Liver (tissue), 9 donors: ENCODE results near the gene MAPKAPK3. TPM values are rescaled to one million over a fixed set of nuclear protein-coding genes. Genes with fewer than 3 reads are reported as not detected.

Experiments used
- DNase-seq: peaks from one replicate; pipeline ENCODE4 v3.0.0-alpha.2; 2017; ENCODE audit warnings: low spot score
- H3K27ac ChIP-seq, 2 donors: one replicate each; pipeline ENCODE4 v1.7.0; 2013; ENCODE audit warnings: inconsistent platforms in 2 of 2, low read length in 2 of 2, control low read depth in 1 of 2, low read depth in 1 of 2, mild to moderate bottlenecking in 1 of 2
- H3K27me3 ChIP-seq, 4 donors: one replicate each; pipeline versions ENCODE4 v1.6.1 to v1.7.0; 2013; ENCODE audit warnings: low read length in 3 of 4, inconsistent platforms in 1 of 4, mild to moderate bottlenecking in 1 of 4, moderate library complexity in 1 of 4; ENCODE audit not compliant: control insufficient read depth in 4 of 4, insufficient read depth in 4 of 4
- H3K36me3 ChIP-seq, 4 donors: one replicate each; pipeline versions ENCODE4 v1.6.1 to v1.7.0; 2013; ENCODE audit warnings: low read length in 3 of 4, mild to moderate bottlenecking in 3 of 4, low read depth in 1 of 4, moderate library complexity in 1 of 4; ENCODE audit not compliant: control insufficient read depth in 4 of 4, insufficient read depth in 3 of 4
- H3K4me1 ChIP-seq, 4 donors: one replicate each; pipeline versions ENCODE4 v1.6.1 to v1.7.0; 2013; ENCODE audit warnings: low read length in 3 of 4, mild to moderate bottlenecking in 3 of 4, moderate library complexity in 1 of 4; ENCODE audit not compliant: control insufficient read depth in 4 of 4, insufficient read depth in 4 of 4
- H3K4me3 ChIP-seq, 3 donors: one replicate each; pipeline versions ENCODE4 v1.6.1 to v1.7.0; 2013; ENCODE audit warnings: low read length in 3 of 3, control low read depth in 1 of 3, low read depth in 1 of 3, mild to moderate bottlenecking in 1 of 3
- H3K9ac ChIP-seq, 2 donors: one replicate each; pipeline ENCODE4 v1.7.0; 2013; ENCODE audit warnings: low read length in 2 of 2, mild to moderate bottlenecking in 2 of 2, moderate library complexity in 2 of 2, control low read depth in 1 of 2, low read depth in 1 of 2
- H3K9me3 ChIP-seq, 4 donors: one replicate each; pipeline versions ENCODE4 v1.6.1 to v1.7.0; 2013; ENCODE audit warnings: low read length in 3 of 4; ENCODE audit not compliant: control insufficient read depth in 4 of 4
- EGR1 ChIP-seq, 2 donors: IDR thresholded peaks; 2 replicates each; pipeline ENCODE4 v1.6.1; 2016 to 2018; ENCODE audit warnings: antibody characterized with exemption in 2 of 2, low read depth in 2 of 2
- FOXA1 ChIP-seq: IDR thresholded peaks from 2 replicates; pipeline ENCODE4 v1.6.1; 2016; ENCODE audit warnings: antibody characterized with exemption
- FOXA2 ChIP-seq: IDR thresholded peaks from 2 replicates; pipeline ENCODE4 v1.6.1; 2016; ENCODE audit warnings: antibody characterized with exemption
- GABPA ChIP-seq, 2 donors: IDR thresholded peaks in 1 of 2; conservative IDR thresholded peaks in 1 of 2; 2 replicates each; pipeline ENCODE4 v1.6.1; 2016; ENCODE audit warnings: antibody characterized with exemption in 2 of 2, mild to moderate bottlenecking in 1 of 2, moderate library complexity in 1 of 2
- HNF4A ChIP-seq, 2 donors: conservative IDR thresholded peaks; 2 replicates each; pipeline ENCODE4 v1.6.1; 2016; ENCODE audit warnings: antibody characterized with exemption in 2 of 2, mild to moderate bottlenecking in 2 of 2
- HNF4G ChIP-seq: IDR thresholded peaks from 2 replicates; pipeline ENCODE4 v1.6.1; 2016; ENCODE audit warnings: antibody characterized with exemption
- JUND ChIP-seq, 2 donors: IDR thresholded peaks; 2 replicates each; pipeline ENCODE4 v1.6.1; 2016; ENCODE audit warnings: antibody characterized with exemption in 2 of 2
- MAX ChIP-seq: IDR thresholded peaks from 2 replicates; pipeline ENCODE4 v1.6.1; 2016; ENCODE audit warnings: antibody characterized with exemption
- NR2F2 ChIP-seq: IDR thresholded peaks from 2 replicates; pipeline ENCODE4 v1.6.1; 2016; ENCODE audit warnings: antibody characterized with exemption
- RAD21 ChIP-seq, 2 donors: IDR thresholded peaks; 2 replicates each; pipeline ENCODE4 v1.6.1; 2016; ENCODE audit warnings: antibody characterized with exemption in 2 of 2, mild to moderate bottlenecking in 2 of 2
- RXRA ChIP-seq, 2 donors: IDR thresholded peaks; 2 replicates each; pipeline ENCODE4 v1.6.1; 2017 to 2018; ENCODE audit warnings: antibody characterized with exemption in 2 of 2, mild to moderate bottlenecking in 1 of 2
- SP1 ChIP-seq: IDR thresholded peaks from 2 replicates; pipeline ENCODE4 v1.6.1; 2018; ENCODE audit warnings: antibody characterized with exemption, mild to moderate bottlenecking
- TAF1 ChIP-seq: conservative IDR thresholded peaks from 2 replicates; pipeline ENCODE4 v1.6.1; 2016; ENCODE audit warnings: antibody characterized with exemption, mild to moderate bottlenecking
- YY1 ChIP-seq: IDR thresholded peaks from 2 replicates; pipeline ENCODE4 v1.6.1; 2016; ENCODE audit warnings: antibody characterized with exemption, mild to moderate bottlenecking
- ZBTB33 ChIP-seq: IDR thresholded peaks from 2 replicates; pipeline ENCODE4 v1.6.1; 2016; ENCODE audit warnings: antibody characterized with exemption
- WGBS: extraction: QIAGEN DNeasy Blood & Tissue Kit; methylation state at CpG from one replicate; pipeline ENCODE4 v1.1.7; 2013; 5-methylcytosine and 5-hydroxymethylcytosine counted together
- polyA plus RNA-seq, 2 donors: library from polyadenylated mRNA; stranded (reverse) in 1 of 2; unstranded in 1 of 2; fragments of 200-250 nt in 1 of 2; fragments of >200 nt in 1 of 2; fragmentation: Nextera tagmentation in 1 of 2; extraction: Ambion mirVana in 1 of 2; gene quantifications; one replicate each; pipeline versions ENCODE4 v1.2.1 to v1.2.3, GENCODE V29; 2013 to 2015
- total RNA-seq, 2 donors: library from RNA; depleted of rRNA; stranded (reverse); fragments of >200 nt; gene quantifications; one replicate each; pipeline ENCODE4 v1.2.3, GENCODE V29; 2014
- TF ChIP-seq, protein P1 (sequence below): fragments of 150-350 bp; IDR thresholded peaks from 2 replicates; pipeline ENCODE4 v1.5.1; 2017; ENCODE audit warnings: improper control_type of control experiment, low read depth, low read length; ENCODE audit not compliant: missing input control
- TF ChIP-seq, protein P2 (sequence below): IDR thresholded peaks from 2 replicates; pipeline ENCODE4 v1.6.1; 2016; ENCODE audit warnings: antibody characterized with exemption, mild to moderate bottlenecking
- donor health status: healthy.
- donor health status: healthy.
- donor health status: healthy.
- donor health status: healthy.
- donor health status: healthy.

MAPKAPK3 gene
- total and polyA plus RNA-seq, 4 donors = 13.9 to 32.9 (median 19.0) TPM

DNA sequence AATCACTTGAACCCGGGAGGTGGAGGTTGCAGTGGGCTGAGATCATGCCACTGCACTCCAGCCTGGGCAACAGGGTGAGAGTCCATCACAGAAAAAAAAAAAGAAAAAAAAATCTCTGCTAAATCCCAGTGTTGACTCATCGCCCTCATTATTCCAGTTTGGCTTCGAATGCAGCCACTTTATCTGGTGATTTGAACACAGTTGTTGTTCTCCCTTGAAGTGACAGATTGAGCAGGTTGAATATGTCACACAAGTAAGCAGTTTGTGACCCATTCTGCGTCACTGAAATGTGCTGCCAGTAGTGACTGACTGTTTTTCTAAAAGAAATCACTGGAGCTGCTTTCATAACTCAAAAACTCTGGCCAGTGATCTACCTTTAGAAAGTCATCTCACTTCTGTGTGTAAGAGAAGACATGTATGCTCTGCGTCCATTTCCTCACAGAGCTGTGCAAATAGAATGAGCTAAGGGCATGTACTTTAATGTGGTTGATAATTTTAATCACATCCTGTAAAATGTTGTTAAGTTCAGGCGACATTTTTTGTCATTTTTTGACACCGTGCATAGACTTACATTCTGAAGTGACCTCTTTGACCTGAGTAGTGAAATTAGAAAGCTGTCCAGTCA lies 70.3 kb downstream of the MAPKAPK3 start:
- Histone ChIP-seq H3K27ac (no peak overlapping the region), H3K9ac (no peak overlapping the region), H3K36me3 (no peaks in the 10 kb centered on the region), H3K4me3 (no peak overlapping the region), H3K4me1 (no peaks in the 10 kb centered on the region), H3K27me3 (peaks cover 0 to 4% (median 0%) of the 10 kb centered on the region in 4 donors), H3K9me3 (no peaks in the 10 kb centered on the region)
- WGBS = 73% methylated on average over 7 of the region's 7 CpGs
- DNase-seq = no peak
- TF ChIP-seq, protein P1, sequence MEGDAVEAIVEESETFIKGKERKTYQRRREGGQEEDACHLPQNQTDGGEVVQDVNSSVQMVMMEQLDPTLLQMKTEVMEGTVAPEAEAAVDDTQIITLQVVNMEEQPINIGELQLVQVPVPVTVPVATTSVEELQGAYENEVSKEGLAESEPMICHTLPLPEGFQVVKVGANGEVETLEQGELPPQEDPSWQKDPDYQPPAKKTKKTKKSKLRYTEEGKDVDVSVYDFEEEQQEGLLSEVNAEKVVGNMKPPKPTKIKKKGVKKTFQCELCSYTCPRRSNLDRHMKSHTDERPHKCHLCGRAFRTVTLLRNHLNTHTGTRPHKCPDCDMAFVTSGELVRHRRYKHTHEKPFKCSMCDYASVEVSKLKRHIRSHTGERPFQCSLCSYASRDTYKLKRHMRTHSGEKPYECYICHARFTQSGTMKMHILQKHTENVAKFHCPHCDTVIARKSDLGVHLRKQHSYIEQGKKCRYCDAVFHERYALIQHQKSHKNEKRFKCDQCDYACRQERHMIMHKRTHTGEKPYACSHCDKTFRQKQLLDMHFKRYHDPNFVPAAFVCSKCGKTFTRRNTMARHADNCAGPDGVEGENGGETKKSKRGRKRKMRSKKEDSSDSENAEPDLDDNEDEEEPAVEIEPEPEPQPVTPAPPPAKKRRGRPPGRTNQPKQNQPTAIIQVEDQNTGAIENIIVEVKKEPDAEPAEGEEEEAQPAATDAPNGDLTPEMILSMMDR = no peak
- TF ChIP-seq FOXA2 = no peak
- TF ChIP-seq JUND (IDR thresholded peaks at IDR 0.05) = no peak
- TF ChIP-seq HNF4A (conservative IDR thresholded peaks at IDR 0.05) = no peak
- TF ChIP-seq, protein P2, sequence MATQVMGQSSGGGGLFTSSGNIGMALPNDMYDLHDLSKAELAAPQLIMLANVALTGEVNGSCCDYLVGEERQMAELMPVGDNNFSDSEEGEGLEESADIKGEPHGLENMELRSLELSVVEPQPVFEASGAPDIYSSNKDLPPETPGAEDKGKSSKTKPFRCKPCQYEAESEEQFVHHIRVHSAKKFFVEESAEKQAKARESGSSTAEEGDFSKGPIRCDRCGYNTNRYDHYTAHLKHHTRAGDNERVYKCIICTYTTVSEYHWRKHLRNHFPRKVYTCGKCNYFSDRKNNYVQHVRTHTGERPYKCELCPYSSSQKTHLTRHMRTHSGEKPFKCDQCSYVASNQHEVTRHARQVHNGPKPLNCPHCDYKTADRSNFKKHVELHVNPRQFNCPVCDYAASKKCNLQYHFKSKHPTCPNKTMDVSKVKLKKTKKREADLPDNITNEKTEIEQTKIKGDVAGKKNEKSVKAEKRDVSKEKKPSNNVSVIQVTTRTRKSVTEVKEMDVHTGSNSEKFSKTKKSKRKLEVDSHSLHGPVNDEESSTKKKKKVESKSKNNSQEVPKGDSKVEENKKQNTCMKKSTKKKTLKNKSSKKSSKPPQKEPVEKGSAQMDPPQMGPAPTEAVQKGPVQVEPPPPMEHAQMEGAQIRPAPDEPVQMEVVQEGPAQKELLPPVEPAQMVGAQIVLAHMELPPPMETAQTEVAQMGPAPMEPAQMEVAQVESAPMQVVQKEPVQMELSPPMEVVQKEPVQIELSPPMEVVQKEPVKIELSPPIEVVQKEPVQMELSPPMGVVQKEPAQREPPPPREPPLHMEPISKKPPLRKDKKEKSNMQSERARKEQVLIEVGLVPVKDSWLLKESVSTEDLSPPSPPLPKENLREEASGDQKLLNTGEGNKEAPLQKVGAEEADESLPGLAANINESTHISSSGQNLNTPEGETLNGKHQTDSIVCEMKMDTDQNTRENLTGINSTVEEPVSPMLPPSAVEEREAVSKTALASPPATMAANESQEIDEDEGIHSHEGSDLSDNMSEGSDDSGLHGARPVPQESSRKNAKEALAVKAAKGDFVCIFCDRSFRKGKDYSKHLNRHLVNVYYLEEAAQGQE = no peak
- TF ChIP-seq YY1 = no peak
- no peak for TF ChIP-seq SP1

DNA sequence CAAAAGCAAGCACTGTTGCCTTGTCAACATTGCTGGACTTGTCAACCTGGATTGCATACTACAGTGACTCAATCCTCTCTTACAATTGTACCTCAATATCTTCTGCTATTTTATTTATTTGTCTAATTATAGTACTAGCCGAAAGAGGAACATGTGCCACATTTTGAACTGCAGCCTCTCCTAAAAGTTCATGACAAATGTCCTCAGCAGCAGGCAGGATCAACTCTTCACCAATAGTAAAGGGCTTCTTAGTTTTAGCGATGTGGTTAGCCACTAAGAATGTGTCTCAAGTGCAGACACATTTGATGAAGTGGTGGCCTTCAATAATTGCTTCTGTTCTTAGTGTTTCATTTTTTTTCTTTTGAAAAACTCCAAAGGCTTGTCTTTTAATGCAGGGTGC lies 71.0 kb downstream of the MAPKAPK3 start:
- no peaks in the 10 kb centered on the region for H3K4me1 ChIP-seq
- H3K4me3 ChIP-seq = no peak overlapping the region
- H3K9me3 ChIP-seq = no peaks in the 10 kb centered on the region
- no peaks in the 10 kb centered on the region for H3K36me3 ChIP-seq
- H3K27ac ChIP-seq = no peak overlapping the region
- peaks cover 0 to 4% (median 0%) of the 10 kb centered on the region in 4 donors for H3K27me3 ChIP-seq
- 82% methylated on average over 2 of the region's 2 CpGs for WGBS
- TF ChIP-seq GABPA (IDR thresholded peaks at IDR 0.05 in 1 of 2, conservative IDR thresholded peaks at IDR 0.05 in 1 of 2) (no peak), ZBTB33 (no peak), RAD21 (IDR thresholded peaks at IDR 0.05) (no peak), FOXA1 (no peak), NR2F2 (no peak), TAF1 (no peak), RXRA (IDR thresholded peaks at IDR 0.05) (no peak), YY1 (no peak), HNF4A (conservative IDR thresholded peaks at IDR 0.05) (no peak), FOXA2 (no peak), EGR1 (IDR thresholded peaks at IDR 0.05; ENCODE audit: low read depth in 2 of 2) (no peak), SP1 (no peak), MAX (no peak), JUND (IDR thresholded peaks at IDR 0.05) (no peak), HNF4G (no peak)
- TF ChIP-seq, protein P1 = no peak
- TF ChIP-seq, protein P2 = no peak
- DNase-seq = no peak
- H3K9ac ChIP-seq = no peak overlapping the region
